Measurements from ENCODE around the gene LLPH.

Gene LLPH

GRCh38 chr12:66154776-66155175 is 24.2 kb upstream of the LLPH start (continued):
- TF ChIP-seq ZNF26 (tag by site-specific recombination; IDR thresholded peaks at IDR 0.05), result no peak
- TF ChIP-seq ZNF280D (tag by site-specific recombination; IDR thresholded peaks at IDR 0.05), result no peak
- no peak for TF ChIP-seq GLIS1 (tag by site-specific recombination; IDR thresholded peaks at IDR 0.05)
- no peak for TF ChIP-seq ZNF548 (tag by site-specific recombination; IDR thresholded peaks at IDR 0.05)
- TF ChIP-seq ZNF76 (tag by site-specific recombination; IDR thresholded peaks at IDR 0.05; ENCODE audit: borderline replicate concordance, low read depth), result no peak
- TF ChIP-seq ZNF311 (tag by site-specific recombination; IDR thresholded peaks at IDR 0.05; ENCODE audit: borderline replicate concordance), result no peak
- no peak for TF ChIP-seq ZSCAN5A (tag by site-specific recombination; IDR thresholded peaks at IDR 0.05)
- no peak for TF ChIP-seq ZNF114 (tag by site-specific recombination; IDR thresholded peaks at IDR 0.05)
- TF ChIP-seq ZSCAN16 (tag by site-specific recombination; IDR thresholded peaks at IDR 0.05), result no peak
- no peak for TF ChIP-seq ZFHX2 (tag by site-specific recombination; conservative IDR thresholded peaks at IDR 0.05)

- Histone ChIP-seq H3K9me3 (ENCODE audit: control insufficient read depth, insufficient read depth, low read depth, low read length) (no peaks in the 10 kb centered on the region), H3K36me3 (ENCODE audit: control insufficient read depth in 2 of 2, insufficient read depth in 1 of 2, low read length in 2 of 2) (peaks cover 0 to 2% of the 10 kb centered on the region in 2 experiments; a peak in 1 of 3 replicates), H3K4me1 (ENCODE audit: control insufficient read depth, insufficient read depth, low read length) (no peaks in the 10 kb centered on the region), H3K27ac (ENCODE audit: extremely low read depth, low read depth, low read length) (no peak overlapping the region), H3K4me3 (ENCODE audit: low read depth, low read length) (no peak overlapping the region)
- ChIA-PET POLR2A (no interaction called here), CTCF (interaction anchor here (0.6 kb wide), 1 partner anchor 16 kb away, joined by 3 read pairs; no protein-coding TSS in a partner anchor)
- no peak for TF ChIP-seq ZNF600 (tag by site-specific recombination; IDR thresholded peaks at IDR 0.05)
- no peak for TF ChIP-seq SETDB1 (IDR thresholded peaks at IDR 0.05; ENCODE audit: insufficient read length, low read length)
- TF ChIP-seq ZNF416 (tag by site-specific recombination; IDR thresholded peaks at IDR 0.05), result no peak
- TF ChIP-seq HOXA7 (CRISPR knock-in tag; IDR thresholded peaks at IDR 0.05; ENCODE audit: borderline replicate concordance), result no peak
- no peak for TF ChIP-seq REPIN1 (tag by site-specific recombination; IDR thresholded peaks at IDR 0.05; ENCODE audit: low read depth)
- no peak for TF ChIP-seq PBX3 (CRISPR knock-in tag; IDR thresholded peaks at IDR 0.05)
- no peak for TF ChIP-seq ZNF302 (tag by site-specific recombination; IDR thresholded peaks at IDR 0.05; ENCODE audit: low read depth)
- no peak for TF ChIP-seq ZBTB26 (tag by site-specific recombination; optimal IDR thresholded peaks at IDR 0.05)
- TF ChIP-seq ZNF2 (tag by site-specific recombination; IDR thresholded peaks at IDR 0.05), result no peak
- no peak for TF ChIP-seq ZBTB49 (tag by site-specific recombination; IDR thresholded peaks at IDR 0.05; ENCODE audit: low read depth)
- TF ChIP-seq ZNF114 (tag by site-specific recombination; IDR thresholded peaks at IDR 0.05), result no peak
- no peak for TF ChIP-seq ZNF155 (tag by site-specific recombination; IDR thresholded peaks at IDR 0.05)
- TF ChIP-seq ZBTB21 (tag by site-specific recombination; IDR thresholded peaks at IDR 0.05), result no peak
- no peak for TF ChIP-seq ZNF692 (tag by site-specific recombination; IDR thresholded peaks at IDR 0.05)
- TF ChIP-seq ZNF548 (tag by site-specific recombination; IDR thresholded peaks at IDR 0.05), result no peak
Observed at GRCh38 chr12:66152732-66153131, 22.2 kb upstream of the LLPH start.
